HG02763 (cell line): ENCODE measurements around the gene LCE1B.

Experiments used
- ATAC-seq: cut with Tn5 transposase; IDR thresholded peaks from one replicate; pipeline ENCODE4 v1.9.1; 2021; ENCODE audit warnings: mild to moderate bottlenecking, moderate library complexity; ENCODE audit not compliant: unreplicated experiment

The LCE1B gene

GRCh38 chr1:152811671-152812070 lies at the start of gene LCE1B:
LCE1B (plus strand) TSS chr1:152811971; CDS start chr1:152812447, 476 bp downstream.
- ATAC-seq, result no peak

- no peak for ATAC-seq
Observed at GRCh38 chr1:152768847-152769533, 42.8 kb upstream of the LCE1B start.

DNA sequence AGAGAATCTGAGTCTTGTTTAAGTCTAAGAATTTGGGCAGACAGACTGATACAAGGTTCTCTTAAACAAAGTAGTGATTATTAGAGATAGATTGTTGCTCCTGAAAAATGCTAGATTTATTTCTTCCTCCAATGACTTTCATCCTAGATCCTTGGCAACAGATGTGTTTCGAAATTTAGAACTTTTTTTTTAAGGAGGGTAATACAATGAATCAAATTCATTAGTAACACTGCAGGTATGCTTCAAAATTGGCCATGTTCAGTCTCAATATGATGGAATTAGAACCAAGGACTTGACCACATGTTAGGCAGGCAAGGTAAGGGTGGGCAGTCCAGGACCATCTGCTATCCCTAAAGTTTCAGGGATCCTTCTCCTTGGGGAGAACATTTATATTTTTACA lies 41.4 kb upstream of the LCE1B start:
- no peak for ATAC-seq

- ATAC-seq, result no peak
Observed at GRCh38 chr1:152774875-152775274, 36.9 kb upstream of the LCE1B start, which contains the start of gene LCE1F. LCE1F (plus strand) TSS chr1:152775140; CDS start chr1:152776372, 1,232 bp downstream.

- ATAC-seq, result no peak
Observed at GRCh38 chr1:152776361-152776760, 35.4 kb upstream of the LCE1B start.

DNA sequence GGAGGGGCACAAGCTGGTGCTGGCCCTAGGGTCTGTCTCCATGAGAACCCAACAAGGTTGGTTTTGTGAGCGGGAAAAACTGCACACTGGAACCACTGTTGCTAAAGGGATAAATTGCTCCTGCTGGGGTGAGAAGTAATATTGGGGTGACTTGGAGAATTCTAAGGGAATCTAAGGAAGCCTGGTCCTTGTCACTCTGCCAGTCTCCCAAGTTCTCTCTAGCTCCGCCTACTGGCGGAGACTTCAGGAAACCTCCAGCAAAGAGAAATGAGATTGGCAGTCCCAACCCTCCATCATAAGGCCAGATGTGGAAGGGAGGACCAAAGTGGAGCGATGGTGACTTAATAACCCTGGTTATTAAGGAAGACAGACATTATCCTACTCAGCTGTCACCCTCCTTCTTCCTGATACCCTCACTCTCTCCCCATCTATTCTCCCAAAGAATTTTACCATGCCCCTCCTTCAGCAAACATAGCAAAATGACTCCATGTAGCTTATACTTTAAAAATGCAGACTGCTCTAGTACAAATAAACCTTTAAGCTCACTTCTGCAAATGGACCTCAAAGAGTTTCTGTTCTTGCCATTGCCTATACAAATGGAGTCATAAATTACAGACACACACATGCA lies 34.1 kb upstream of the LCE1B start:
- ATAC-seq, result no peak

DNA sequence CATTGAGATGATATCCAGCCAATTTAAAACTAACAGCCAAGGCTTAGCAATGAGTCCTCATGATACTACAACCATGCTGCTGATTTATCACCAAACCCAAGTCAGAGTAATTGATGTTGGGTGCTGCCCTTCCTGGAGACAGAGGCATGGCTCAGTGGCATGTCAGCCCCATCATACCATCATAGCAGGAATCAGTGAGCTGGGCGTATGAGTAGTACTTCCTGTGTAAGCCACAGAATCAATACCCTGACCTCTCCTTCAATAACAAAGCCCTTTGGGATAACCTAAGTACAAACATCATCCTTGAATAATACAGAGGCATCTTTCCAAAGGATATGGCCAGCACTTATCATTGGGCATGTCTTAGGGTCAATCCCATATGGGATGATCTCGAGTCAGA lies 28.7 kb upstream of the LCE1B start:
- no peak for ATAC-seq

GRCh38 chr1:152786077-152786476 lies 25.7 kb upstream of the LCE1B start, which contains the start of gene LCE1E:
LCE1E (plus strand) TSS chr1:152786257; CDS start chr1:152787300, 1,043 bp downstream.
- no peak for ATAC-seq

DNA sequence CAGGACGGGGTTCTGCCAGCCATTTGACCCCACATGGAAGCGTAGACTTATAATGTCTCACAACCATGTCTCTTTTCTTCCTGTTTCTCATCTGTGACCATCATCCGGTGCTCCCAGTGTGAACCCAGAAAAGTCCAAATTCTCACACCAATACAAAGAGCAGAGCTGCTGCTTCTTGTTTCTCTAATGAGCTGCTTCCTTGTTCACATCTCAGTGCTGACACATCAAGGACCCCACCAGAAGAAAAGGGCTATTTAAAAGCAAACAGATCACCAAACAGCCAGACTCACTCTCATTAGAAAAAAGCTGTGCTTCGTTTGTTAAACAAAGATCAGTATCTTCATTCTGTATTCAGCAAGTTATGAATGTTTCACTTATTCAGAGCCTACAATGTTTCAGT lies 16.1 kb upstream of the LCE1B start:
- ATAC-seq, result no peak

DNA sequence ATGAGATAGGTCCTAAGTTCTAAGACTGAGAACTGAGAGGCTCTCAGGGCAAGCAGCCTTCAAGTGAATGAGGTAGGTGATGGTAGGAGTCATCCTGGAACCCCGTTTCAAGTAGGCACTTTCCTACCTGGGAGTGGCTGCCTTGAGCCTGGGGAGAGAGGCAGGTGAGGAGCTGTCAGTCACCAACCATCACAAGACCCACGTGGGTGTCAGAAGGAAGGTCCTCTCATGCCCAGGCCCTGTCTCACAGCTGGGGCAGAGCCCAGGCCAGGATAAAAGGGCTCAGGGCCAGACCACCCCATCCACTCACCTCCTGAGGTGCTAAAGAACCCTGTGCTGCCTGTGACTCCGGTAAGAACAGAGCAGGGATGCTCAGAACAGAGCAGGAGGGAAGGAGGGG lies 15.3 kb upstream of the LCE1B start, which contains the start of gene LCE1D:
TSS of gene LCE1D (plus strand) at position 301 of the 400 bp plus-strand sequence. CDS start 1,074 bp downstream, outside the sequence.
- no peak for ATAC-seq

GRCh38 chr1:152801333-152801732 lies 10.4 kb upstream of the LCE1B start:
- ATAC-seq, result no peak

GRCh38 chr1:152806576-152806975 lies 5.2 kb upstream of the LCE1B start, which contains the start of gene LCE1C:
LCE1C (minus strand) TSS chr1:152806651; CDS start chr1:152805478, 1,173 bp downstream.
- no peak for ATAC-seq

- ATAC-seq, result no peak
Observed at GRCh38 chr1:152811050-152811449, 721 bp upstream of the LCE1B start.

GRCh38 chr1:152817309-152817708 lies 5.5 kb downstream of the LCE1B start:
- ATAC-seq, result no peak

GRCh38 chr1:152823294-152823693 lies 11.5 kb downstream of the LCE1B start:
- no peak for ATAC-seq

- no peak for ATAC-seq
Observed at GRCh38 chr1:152824964-152825363, 13.2 kb downstream of the LCE1B start.

DNA sequence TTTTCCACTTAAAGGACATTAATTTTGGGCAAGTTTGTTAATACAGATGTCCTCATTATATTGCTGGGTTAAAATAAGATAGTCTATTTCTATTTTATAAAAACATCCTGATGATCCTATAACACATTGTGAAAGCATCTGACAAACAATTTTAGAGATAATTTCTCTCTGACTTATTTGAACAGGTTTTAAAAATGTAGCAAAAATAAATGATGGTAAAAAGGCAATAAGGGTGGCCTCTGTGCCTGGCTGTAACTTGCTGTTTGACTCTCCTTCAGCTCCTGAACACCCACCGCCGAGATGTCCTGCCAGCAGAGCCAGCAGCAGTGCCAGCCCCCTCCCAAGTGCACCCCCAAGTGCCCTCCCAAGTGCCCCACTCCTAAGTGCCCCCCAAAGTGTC lies 15.4 kb downstream of the LCE1B start, which contains the start of gene LCE1A:
TSS of gene LCE1A (plus strand) at position 301 of the 400 bp plus-strand sequence. CDS start at position 301, 0 bp downstream.
- ATAC-seq, result no peak

DNA sequence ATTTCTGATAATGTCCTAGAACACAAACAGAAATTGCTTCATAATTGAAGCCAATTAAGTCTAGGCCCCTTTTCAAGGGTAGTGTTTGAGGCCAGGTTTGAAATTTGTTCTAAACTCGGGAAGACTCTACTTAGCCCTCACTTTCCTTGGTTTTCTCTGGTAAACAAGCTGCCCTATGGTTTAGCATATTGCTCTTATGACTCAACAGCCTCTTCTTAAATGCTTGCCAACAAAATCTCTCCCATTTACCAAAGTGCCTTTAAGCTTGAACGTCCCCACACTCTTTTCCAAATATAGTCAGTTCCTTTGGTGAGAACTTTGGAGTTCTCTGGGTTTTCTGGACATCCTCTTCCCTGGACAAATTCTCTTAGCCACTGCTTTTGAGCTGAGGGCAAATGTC lies 25.1 kb downstream of the LCE1B start:
- ATAC-seq, result no peak

DNA sequence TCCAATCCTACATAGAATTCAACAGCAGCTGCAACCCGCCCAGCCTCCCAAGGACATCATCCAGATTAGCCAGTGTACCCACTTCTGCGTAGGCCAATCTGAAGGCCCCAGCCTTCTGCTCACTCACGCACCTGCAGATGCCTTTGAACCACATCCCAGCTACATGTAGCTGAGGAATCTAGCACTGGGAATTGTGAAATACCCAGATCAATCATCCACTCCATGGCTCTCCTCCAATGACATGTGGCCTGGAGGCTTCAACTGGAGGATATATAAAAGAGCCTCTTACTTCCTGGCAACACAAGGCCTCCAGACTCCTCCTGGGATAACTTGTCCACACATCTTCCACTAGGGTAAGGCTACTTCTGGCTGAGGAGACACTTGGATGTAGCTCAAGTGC lies 30.8 kb downstream of the LCE1B start, which contains the start of gene LCE6A:
TSS of gene LCE6A (plus strand) at position 301 of the 400 bp plus-strand sequence. CDS start 665 bp downstream, outside the sequence.
- ATAC-seq, result no peak

- no peak for ATAC-seq
Observed at GRCh38 chr1:152855661-152856060, 43.9 kb downstream of the LCE1B start.

- ATAC-seq, result no peak
Observed at GRCh38 chr1:152858062-152858461, 46.3 kb downstream of the LCE1B start.

GRCh38 chr1:152859696-152860095 lies 47.9 kb downstream of the LCE1B start, which contains the start of gene LCE7A:
LCE7A (plus strand) TSS chr1:152859996; CDS start chr1:152860698, 702 bp downstream.
- ATAC-seq, result no peak
